NCI-H1417 (cell line): Measurements from ENCODE around the gene TRIM22.
"Not testable (repeated sequence)": the region's sequence is repeated elsewhere in the genome, so short reads cannot be mapped to it uniquely, and the experiment has no call there.

Experiments
- DNase-seq, 3 experiments: peaks; one replicate each; lab custom pipeline; 2025; lab: John Stamatoyannopoulos, UW

Gene TRIM22

DNA sequence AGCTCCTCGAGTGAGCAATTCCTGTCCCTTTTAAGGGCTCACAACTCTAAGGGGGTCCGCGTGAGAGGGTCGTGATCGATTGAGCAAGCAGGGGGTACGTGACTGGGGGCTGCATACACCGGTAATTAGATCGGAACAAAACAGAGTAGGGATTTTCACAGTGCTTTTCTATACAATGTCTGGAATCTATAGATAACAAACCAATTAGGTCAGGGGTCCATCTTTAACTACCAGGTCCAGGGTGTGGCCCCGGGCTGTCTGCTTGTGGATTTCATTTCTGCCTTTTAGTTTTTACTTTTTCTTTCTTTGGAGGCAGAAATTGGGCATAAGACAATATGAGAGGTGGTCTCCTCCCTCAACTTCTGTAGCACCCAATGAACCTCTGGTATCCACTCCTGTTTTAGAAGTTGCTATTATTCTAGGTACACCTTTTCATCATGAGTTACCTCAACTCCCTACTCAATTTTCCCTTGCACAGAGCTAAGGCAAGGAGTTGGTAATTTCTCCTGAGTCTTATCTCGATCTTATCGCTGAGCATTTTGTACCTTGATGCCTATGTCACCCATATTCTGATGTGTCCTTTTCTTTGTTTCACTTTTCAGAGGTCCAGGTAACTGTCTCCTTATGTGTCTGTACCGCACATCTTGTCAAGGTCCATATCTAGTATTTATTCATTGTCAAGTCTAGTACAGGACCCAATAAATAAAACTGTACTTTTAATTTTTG is 1.8 kb downstream of the TRIM22 start:
- not testable (repeated sequence) for DNase-seq

DNA sequence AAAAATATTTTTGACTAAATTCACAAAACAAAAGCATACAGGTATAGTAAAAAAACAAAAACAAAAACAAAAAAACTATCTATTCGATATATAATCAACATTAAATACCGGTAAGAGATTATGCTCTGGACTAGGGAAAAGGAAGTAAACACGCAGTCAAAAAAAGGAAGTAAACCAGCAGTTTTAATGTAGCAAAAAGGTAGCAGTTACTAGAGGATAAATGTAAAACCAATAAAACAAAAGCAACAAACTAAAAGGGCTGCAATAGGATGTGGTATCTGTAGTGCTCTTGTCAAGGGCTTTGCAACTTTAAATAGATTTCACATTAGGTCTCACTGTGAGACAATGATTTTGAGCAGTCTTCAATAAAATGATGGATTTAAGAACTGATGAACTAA is 2.4 kb downstream of the TRIM22 start:
- DNase-seq: no peak

DNA sequence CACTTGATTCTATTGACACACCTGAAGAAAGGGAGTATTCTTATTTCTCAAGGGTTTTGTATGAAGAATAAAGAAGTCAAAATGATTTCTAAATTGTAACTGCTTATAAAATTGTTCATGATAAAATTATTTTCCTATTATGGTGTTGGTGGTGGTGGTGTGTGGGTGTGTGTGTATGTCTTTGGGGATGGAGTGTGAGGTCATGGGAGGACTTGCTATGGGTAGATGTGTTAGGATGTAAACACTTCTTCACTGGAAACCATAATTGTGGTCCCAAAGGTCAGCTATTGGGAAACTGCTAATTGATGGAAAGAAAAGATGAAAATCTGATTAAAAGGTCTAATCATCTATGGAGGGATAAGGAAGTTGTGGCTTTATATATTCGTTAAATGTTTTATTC is 5.1 kb downstream of the TRIM22 start:
- DNase-seq: no peak

DNA sequence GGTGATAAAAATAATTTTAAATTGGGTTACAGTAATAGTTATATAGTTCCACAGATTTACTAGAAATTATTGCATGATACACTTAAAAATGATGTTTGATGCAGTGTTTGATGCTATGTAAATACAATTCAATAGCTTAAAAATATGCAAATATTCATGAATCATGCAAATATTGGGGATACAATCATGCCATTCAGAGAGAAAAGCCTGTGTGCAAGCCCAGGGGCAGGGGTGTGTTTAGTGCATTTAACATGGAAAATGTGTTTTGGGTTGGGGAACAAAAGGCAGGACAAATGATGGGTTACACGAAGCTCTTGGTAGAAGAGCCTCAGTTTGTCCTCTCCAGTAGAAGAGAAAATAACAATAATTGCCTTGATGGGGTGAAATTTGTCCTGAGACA is 6.0 kb downstream of the TRIM22 start:
- no peak for DNase-seq

DNA sequence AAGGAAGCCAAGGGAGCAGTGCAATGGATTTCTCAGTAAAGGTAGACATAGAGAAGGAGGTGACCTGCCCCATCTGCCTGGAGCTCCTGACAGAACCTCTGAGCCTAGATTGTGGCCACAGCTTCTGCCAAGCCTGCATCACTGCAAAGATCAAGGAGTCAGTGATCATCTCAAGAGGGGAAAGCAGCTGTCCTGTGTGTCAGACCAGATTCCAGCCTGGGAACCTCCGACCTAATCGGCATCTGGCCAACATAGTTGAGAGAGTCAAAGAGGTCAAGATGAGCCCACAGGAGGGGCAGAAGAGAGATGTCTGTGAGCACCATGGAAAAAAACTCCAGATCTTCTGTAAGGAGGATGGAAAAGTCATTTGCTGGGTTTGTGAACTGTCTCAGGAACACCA is 6.6 kb downstream of the TRIM22 start:
- DNase-seq: no peak

DNA sequence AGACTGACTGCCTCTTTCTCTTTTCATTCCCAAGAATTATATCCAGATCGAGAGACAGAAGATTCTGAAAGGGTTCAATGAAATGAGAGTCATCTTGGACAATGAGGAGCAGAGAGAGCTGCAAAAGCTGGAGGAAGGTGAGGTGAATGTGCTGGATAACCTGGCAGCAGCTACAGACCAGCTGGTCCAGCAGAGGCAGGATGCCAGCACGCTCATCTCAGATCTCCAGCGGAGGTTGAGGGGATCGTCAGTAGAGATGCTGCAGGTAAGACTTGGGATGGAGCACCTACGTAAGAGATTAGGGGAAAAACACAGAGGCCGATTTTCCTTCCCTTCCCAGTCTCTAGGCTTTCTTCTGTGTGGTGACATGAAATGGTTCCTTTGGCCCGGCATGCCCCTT is 8.7 kb downstream of the TRIM22 start:
- no peak for DNase-seq

DNA sequence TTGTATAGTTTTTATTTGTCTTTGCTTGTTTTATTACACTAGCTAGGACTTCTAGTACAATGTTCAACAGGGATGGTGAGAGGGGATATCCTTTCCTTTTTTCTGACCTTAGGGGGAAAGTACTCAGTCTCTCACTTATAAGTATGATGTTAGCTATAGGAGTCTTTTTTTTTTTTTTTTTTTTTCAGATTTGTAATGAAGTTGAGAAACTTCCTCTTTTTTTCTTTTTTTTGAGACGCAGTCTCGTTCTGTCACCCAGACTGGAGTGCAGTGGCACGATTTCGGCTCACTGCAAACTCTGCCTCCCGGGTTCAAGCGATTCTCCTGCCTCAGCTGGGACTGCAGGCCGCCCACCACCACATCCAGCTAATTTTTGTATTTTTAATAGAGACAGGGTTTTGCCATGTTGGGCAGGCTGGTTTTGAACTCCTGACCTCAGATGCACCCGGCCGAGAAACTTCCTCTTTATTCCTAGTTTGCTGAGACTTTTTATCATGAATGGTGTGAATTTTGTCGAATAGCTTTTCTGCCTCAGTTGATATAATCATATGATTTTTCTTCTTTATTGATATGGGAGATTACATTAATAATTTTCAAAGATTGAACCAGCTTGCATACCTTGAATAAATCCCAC is 10.9 kb downstream of the TRIM22 start:
- DNase-seq: no peak

DNA sequence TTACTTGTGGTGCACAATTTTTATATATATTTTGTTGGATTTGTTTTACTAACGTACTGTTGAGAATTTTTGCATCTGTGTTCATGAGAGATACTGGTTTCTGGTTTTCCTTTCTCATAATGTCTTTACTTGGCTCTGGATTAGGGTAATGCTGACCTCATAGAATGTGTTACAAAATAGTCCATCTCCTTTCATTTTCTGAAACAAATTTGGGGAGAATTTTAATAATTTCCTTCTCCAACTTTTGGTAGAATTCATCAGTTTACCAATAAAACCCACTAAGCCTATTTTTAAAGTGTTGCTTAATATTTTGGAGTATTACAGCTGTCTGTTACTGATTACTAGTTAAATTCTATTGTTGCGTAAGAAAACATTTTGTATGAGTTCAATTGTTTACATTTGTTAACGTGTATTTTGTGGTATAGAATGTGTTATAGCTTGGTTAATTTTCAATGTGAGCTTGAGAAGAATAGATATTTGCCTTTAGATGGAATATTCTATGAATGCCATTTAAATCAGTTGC is 11.5 kb downstream of the TRIM22 start:
- no peak for DNase-seq

DNA sequence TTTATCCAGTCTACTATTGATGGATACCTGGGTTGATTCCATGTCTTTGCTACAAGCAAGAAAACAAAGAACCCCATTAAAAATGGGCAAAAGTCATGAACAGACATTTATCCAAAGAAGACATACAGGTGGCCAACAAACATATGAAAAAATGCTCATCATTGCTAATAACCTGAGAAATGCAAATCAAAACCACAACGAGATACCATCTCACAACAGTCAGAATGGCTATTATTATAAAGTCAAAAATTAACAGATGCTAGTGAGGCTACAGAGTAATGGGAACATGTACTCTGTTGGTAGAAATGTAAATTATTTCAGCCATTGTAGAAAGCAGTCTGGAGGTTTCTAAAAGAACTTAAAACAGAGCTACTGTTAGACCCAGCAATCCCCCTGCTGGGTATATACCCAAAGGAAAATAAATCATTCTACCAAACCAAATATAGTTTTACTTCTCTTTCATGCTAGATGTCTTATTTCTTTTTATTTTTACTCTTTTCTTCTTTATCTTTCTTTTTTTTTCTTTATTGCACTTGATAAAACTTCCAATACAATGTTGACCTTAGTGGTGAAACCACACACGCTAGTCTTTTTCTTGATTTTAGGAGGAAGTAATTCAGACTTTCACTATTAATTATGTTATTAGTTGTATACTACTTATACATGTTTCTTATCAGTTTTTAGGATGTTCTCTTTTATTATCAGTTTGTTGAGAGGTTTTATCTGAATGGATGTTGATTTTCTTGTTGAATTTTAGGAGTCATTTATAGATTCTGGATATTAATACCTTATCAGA is 14.3 kb downstream of the TRIM22 start:
- DNase-seq: no peak

DNA sequence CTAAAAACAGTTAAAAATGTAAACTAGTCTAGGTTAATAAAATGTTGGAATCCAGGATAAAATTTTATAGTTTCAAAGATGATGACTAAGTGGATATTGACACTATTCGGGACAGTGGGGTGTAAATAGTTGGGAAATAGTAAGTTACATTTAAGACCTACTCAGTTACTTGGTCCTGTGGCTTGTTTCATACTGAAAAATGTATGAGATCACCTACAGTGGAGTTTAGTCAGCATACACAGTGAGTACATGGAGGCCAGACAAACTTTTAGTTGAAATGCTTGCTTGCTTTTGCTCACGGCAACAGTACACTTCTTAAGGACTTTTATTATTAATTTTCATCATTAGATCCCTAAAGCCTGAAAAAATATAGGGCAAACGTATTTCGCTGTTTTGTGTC is 16.1 kb downstream of the TRIM22 start:
- no peak for DNase-seq

DNA sequence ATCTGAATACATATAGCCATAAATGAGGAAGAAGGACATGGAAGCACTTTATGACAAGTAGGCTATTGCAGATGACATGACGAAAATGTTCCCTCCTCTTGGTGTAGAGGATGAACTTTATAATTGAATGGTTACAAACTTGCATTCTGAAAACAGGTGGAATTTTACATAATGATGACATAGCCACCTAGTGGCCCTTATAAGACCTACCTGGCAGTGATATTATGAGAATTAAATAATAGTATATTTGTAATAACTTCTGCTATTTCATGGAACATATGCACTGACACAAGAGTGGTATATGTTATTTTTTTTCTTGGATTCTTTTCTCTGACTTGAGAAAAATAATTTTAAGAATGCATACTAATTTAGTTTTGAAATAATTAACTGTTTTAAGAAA is 22.9 kb downstream of the TRIM22 start:
- no peak for DNase-seq

DNA sequence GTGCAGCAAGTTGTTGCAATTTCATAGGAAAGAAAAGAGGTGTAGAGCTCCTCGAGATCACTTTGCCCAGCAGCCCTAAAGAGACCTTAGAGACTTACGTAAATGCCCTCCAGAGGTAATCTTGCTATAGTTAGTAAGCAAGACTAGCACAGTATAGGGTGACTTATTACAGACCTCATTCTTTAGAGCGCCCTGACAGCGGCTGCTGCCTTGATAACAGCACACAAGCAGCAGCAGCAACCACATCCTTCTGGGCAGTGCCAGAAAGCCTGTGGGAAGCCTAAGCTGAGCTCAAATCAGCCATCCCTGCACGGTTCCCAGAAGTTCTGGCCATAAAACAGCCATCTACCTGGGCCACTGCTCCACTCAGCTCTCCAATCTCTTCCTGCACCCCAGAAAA is 24.1 kb downstream of the TRIM22 start:
- no peak for DNase-seq

DNA sequence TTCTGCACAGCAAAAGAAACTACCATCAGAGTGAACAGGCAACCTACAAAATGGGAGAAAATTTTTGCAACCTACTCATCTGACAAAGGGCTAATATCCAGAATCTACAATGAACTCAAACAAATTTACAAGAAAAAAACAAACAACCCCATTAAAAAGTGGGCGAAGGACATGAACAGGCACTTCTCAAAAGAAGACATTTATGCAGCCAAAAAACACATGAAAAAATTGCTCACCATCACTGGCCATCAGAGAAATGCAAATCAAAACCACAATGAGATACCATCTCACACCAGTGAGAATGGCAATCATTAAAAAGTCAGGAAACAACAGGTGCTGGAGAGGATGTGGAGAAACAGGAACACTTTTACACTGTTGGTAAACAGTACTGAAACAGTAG is 26.9 kb downstream of the TRIM22 start:
- DNase-seq: not testable (repeated sequence)

DNA sequence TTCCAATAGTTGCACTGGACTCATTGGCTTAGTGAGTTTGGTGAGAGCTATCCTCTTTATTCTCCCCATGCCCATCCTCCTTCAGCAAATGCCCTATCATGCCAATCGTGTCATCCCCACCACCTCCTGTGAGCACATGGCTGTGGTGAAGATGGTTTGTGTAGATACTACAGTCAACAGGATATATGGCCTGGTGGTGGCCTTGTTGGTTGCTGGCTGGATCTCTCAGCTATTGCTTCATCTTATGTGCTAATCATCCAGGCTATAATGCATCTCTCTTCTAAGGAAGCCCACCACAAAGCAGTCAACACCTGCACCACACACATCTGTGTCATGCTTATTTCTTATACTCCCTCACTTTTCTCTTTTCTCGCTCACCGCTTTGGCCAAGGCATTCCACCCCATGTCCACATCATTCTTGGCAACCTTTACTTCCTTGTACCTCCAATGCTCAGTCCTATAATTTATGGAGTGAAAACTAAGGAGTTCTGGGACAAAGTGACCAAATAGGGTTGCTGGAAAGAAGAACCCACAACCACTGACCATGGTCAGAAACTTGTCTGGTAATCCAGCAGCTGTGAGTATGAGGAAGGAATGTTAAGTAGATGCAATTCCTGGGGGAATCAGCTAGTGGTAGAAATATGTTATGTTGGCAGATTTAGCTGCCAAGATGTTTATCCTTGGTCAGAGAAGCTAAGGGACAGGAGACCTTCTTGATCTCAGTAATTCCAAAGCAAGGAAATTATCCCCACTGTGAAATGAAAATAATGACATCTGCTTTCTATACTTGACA is 30.3 kb downstream of the TRIM22 start:
- no peak for DNase-seq

DNA sequence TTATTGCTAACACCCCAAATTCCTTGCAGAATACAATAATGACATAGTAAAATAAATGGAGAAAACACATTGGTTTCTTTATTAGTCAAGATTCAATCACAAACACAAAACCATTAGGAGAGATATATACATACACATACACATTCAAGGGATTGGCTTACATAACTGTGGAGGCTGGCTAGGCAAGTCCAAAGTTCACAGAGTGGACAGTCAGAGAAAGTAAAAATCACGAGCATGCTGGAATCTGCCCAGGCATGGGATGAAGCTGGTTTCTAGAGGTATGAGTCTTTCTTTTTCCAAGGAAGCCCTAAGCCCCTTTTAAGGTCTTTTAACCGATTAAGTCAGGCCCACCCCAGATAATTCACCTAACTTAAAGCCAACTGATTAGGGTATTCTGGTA is 33.0 kb downstream of the TRIM22 start:
- DNase-seq: no peak

DNA sequence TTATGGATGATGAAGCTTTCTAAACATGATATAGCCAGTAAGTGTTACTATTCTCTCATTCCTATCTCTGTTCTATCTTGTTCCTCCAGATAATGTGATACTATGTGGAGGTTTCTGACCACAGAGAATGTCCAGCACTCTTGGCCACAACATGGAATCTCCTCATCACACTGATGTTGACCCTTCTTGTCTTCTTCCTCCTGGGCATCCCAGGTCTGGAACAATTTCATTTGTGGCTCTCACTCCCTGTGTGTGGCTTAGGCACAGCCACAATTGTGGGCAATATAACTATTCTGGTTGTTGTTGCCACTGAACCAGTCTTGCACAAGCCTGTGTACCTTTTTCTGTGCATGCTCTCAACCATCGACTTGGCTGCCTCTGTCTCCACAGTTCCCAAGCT is 36.8 kb downstream of the TRIM22 start:
- DNase-seq: no peak

DNA sequence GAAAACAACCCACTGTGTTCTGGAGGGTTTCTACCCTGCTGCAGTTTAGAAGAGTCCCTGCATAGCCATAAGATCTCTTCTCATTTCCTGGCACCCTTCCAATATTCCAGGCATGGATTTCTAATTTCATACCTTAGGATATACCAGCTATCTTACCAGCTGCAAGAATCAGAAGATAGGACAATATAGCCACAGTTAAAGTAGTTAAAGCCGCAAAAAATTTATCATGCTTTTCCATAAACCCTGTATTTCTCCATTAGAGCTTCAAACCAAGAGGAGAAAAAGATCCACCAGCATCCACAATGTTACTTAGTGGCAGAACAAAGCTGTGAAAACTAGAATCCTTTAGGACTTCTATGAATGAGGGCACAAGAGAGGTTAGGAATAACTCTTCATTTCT is 38.1 kb downstream of the TRIM22 start:
- no peak for DNase-seq

DNA sequence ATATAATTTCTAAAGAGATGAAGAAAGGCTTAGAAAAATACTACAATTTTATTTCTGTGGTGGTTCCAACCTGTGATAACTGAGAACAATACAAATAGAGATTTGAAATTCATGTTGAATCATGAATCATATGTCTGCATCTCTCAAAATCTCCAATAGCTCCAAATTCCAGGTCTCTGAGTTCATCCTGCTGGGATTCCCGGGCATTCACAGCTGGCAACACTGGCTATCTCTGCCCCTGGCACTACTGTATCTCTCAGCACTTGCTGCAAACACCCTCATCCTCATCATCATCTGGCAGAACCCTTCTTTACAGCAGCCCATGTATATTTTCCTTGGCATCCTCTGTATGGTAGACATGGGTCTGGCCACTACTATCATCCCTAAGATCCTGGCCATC is 46.8 kb downstream of the TRIM22 start, which contains the start of gene OR56B1:
Gene OR56B1, plus strand, starts transcription at position 53 of the 400 bp plus-strand sequence. Its CDS starts 69 bp downstream, at position 122.
- DNase-seq: no peak

DNA sequence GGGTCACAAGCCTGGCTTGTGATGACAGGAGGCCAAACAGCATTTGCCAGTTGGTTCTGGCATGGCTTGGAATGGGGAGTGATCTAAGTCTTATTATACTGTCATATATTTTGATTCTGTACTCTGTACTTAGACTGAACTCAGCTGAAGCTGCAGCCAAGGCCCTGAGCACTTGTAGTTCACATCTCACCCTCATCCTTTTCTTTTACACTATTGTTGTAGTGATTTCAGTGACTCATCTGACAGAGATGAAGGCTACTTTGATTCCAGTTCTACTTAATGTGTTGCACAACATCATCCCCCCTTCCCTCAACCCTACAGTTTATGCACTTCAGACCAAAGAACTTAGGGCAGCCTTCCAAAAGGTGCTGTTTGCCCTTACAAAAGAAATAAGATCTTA is 47.5 kb downstream of the TRIM22 start:
- DNase-seq: no peak

DNA sequence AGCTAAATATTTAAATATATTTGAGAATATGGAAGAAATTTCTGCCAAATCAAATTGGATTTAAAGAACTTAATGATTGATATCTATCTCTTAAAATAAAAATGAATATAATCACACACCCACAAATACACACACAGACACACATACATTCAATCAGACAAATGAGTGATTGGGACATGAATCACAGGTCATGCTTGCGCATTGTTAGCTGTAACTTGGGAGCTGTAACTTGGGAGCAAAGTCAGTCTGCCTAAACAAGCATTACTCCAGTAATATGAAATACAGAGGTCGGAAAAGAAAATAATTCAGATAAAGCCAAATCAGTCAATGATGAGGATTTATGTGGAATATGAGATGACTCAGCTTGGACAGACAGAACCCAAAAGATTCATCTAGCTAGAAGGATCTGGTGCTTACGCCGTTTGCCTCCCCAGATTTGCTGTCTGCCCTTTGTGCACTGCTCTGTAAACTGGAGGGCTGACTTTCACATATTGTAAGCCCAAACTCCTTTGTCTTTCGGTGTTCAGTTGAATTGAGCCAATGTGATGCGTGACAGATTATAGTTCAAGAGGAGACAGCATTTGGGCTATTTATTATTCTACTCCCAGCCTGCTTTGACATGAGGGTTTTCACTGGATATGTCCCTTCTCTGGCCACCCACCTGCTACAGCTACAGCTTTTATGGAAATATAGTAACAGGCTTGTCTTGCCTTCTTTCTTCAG is 48.2 kb downstream of the TRIM22 start:
- no peak for DNase-seq

DNA sequence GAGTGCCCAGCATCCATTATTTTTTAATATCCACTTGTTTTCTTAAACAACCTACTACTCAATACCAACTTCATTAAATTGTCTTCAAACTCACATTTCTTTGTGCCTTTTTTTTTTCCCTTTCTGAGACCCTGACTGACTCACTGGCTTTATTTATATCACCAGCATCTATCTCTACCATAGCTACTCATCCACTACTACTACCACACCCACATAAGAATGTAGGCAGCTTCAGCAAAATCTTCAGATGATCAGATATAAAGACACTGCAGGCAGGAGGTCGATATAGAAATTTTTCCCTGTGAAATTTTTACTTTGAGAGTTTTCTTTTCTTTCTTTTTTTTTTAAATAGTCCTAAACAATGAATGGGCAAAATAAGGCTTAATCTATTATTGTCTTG is 48.8 kb downstream of the TRIM22 start:
- DNase-seq: no peak
